Ovary (tissue), 9 donors: Measurements from ENCODE around the gene CCDC178. TPM values are rescaled to one million over a fixed set of nuclear protein-coding genes. Genes with fewer than 3 reads are reported as not detected.

Experiments used
- DNase-seq, 5 donors: peaks; one replicate each; pipeline ENCODE4 v3.0.0-alpha.2; 2019 to 2020
- H3K27ac ChIP-seq, 2 donors: fragments of 200-600 bp; one replicate each; pipeline versions ENCODE4 v1.5.1 to v1.8.0; 2019 to 2022
- H3K27me3 ChIP-seq: fragments of 200-600 bp; one replicate; pipeline ENCODE4 v1.8.0; 2022
- H3K36me3 ChIP-seq: fragments of 200-600 bp; sonication (generic); one replicate; pipeline ENCODE4 v1.5.1; 2019
- H3K4me1 ChIP-seq: one replicate; pipeline ENCODE4 v1.8.1; 2013; ENCODE audit warnings: mild to moderate bottlenecking, moderate library complexity; ENCODE audit not compliant: insufficient read depth
- H3K4me3 ChIP-seq: fragments of 200-600 bp; sonication (generic); one replicate; pipeline ENCODE4 v1.5.1; 2017
- H3K9me3 ChIP-seq, 2 donors: fragments of 200-600 bp in 1 of 2; sonication (generic) in 1 of 2; one replicate each; pipeline versions ENCODE4 v1.5.1 to v1.8.1; 2013 to 2019; ENCODE audit warnings: mild to moderate bottlenecking in 1 of 2, moderate library complexity in 1 of 2
- CTCF ChIP-seq, 3 donors: fragments of 450-650 bp in 2 of 3; fragments of 200-600 bp in 1 of 3; IDR thresholded peaks; one replicate each; pipeline versions ENCODE4 v1.5.1 to v1.8.0; 2016 to 2022; ENCODE audit warnings: antibody characterized with exemption in 3 of 3, mild to moderate bottlenecking in 1 of 3
- EP300 ChIP-seq: sonication (generic); formaldehyde crosslinking; IDR thresholded peaks from one replicate; pipeline ENCODE4 v1.6.1; 2017; ENCODE audit warnings: antibody characterized with exemption
- POLR2A ChIP-seq: fragments of 450-650 bp; IDR thresholded peaks from one replicate; pipeline ENCODE4 v1.6.1; 2017; ENCODE audit warnings: antibody characterized with exemption, mild to moderate bottlenecking, moderate library complexity
- WGBS, 3 donors: extraction: QIAGEN DNeasy Blood & Tissue Kit in 1 of 3; methylation state at CpG; one replicate each; pipeline versions ENCODE4 v1.1.5 to v1.1.7; 2013 to 2017; 5-methylcytosine and 5-hydroxymethylcytosine counted together
- intact Hi-C, 4 donors: fragments of 100-400 bp; cut with DNase I; formaldehyde crosslinking; loops; one replicate each; pipeline versions ENCODE4 v1.11.0 to v1.15.1; 2022 to 2023
- polyA plus RNA-seq, 2 donors: library from polyadenylated mRNA; stranded (reverse); fragments of 200-250 nt in 1 of 2; fragments of 350-450 nt in 1 of 2; fragmentation: Illumina TruSeq in 1 of 2; extraction: RNeasy Lipid Tissue Mini Kit (QIAGEN cat#74804) in 1 of 2; gene quantifications; one replicate each; pipeline ENCODE4 v1.2.3, GENCODE V29; 2013 to 2014
- total RNA-seq, 7 donors: library from RNA; depleted of rRNA in 2 of 7; stranded (reverse); fragments of >200 nt in 2 of 7; fragmentation: NEBNext Ultra II Directional in 3 of 7; extraction: Animal tissue kit (Norgen Biotek cat#: 25700) in 3 of 7; gene quantifications; one replicate each; pipeline versions ENCODE4 v1.1.0 to v1.2.4, GENCODE V29; 2016 to 2023
- donor health status: DM: no; HTN: no; CAD: no; lungs with moderate emphysema.
- donor health status: DM: no; HTN: no; CAD: no.
- donor health status: Bipolar disorder and iron deficiency.
- donor health status: DM: yes; HTN: yes; CAD: no.
- donor health status: DM: no; HTN: no; CAD: no.
- donor health status: DM: yes; HTN: yes; CAD: no.

CCDC178 gene
- total and polyA plus RNA-seq, 9 donors = 2.4 to 11.8 (median 5.1) TPM

- H3K9me3 ChIP-seq = no peaks in the 10 kb centered on the region
- no peak for TF ChIP-seq EP300
- TF ChIP-seq POLR2A = no peak
- TF ChIP-seq CTCF (IDR thresholded peaks at IDR 0.05) = no peak
- no peak overlapping the region for H3K27ac ChIP-seq
- intact Hi-C loops = no loop called here
- H3K4me1 ChIP-seq = no peaks in the 10 kb centered on the region
- no peak for DNase-seq
- no peak overlapping the region for H3K4me3 ChIP-seq
- H3K27me3 ChIP-seq = no peaks in the 10 kb centered on the region
- H3K36me3 ChIP-seq = no peaks in the 10 kb centered on the region
- 81 to 86% (median 85%) methylated on average over 3 of the region's 3 CpGs for WGBS, 3 donors
These were observed 537.8 kb downstream of the CCDC178 start for GRCh38 chr18:32902568-32903330.

GRCh38 chr18:32899819-32900218 is 540.7 kb downstream of the CCDC178 start:
- intact Hi-C loops = no loop called here
- 62 to 68% (median 67%) methylated on average over 3 of the region's 3 CpGs for WGBS, 3 donors

GRCh38 chr18:32896776-32897547 is 543.6 kb downstream of the CCDC178 start:
- Histone ChIP-seq H3K36me3 (no peaks in the 10 kb centered on the region), H3K4me1 (no peaks in the 10 kb centered on the region), H3K27ac (no peak overlapping the region), H3K9me3 (no peaks in the 10 kb centered on the region), H3K27me3 (no peaks in the 10 kb centered on the region), H3K4me3 (no peak overlapping the region)
- TF ChIP-seq CTCF (IDR thresholded peaks at IDR 0.05) (no peak), POLR2A (no peak), EP300 (no peak)
- intact Hi-C loops = no loop called here
- WGBS, 3 donors = 53 to 64% (median 61%) methylated on average over 4 of the region's 4 CpGs
- no peak for DNase-seq

More at GRCh38 chr18:32899819-32900218, 540.7 kb downstream of the CCDC178 start:
- Histone ChIP-seq H3K27ac (no peak overlapping the region), H3K4me1 (no peaks in the 10 kb centered on the region), H3K27me3 (no peaks in the 10 kb centered on the region), H3K36me3 (no peaks in the 10 kb centered on the region), H3K9me3 (no peaks in the 10 kb centered on the region), H3K4me3 (no peak overlapping the region)
- TF ChIP-seq EP300 = no peak
- no peak for TF ChIP-seq CTCF (IDR thresholded peaks at IDR 0.05)
- TF ChIP-seq POLR2A = no peak
- no peak for DNase-seq

GRCh38 chr18:32893915-32894314 is 546.6 kb downstream of the CCDC178 start:
- 84 to 89% (median 85%) methylated on average over 7 of the region's 7 CpGs for WGBS, 3 donors
- no peaks in the 10 kb centered on the region for H3K4me1 ChIP-seq
- H3K36me3 ChIP-seq = no peaks in the 10 kb centered on the region
- H3K9me3 ChIP-seq = no peaks in the 10 kb centered on the region
- no peak overlapping the region for H3K4me3 ChIP-seq
- TF ChIP-seq POLR2A (no peak), CTCF (IDR thresholded peaks at IDR 0.05) (no peak)
- intact Hi-C loops = no loop called here
- H3K27ac ChIP-seq = no peak overlapping the region
- no peak for DNase-seq
- no peaks in the 10 kb centered on the region for H3K27me3 ChIP-seq
